Measurements from ENCODE around the gene ITGAE.
"Not testable (repeated sequence)": the region's sequence is repeated elsewhere in the genome, so short reads cannot be mapped to it uniquely, and the experiment has no call there.

Gene ITGAE

GRCh38 chr17:3796110-3796821, 4.7 kb downstream of the ITGAE start:
- DNase-seq (ENCODE audit: extremely low read depth in 1 of 2, low read depth in 1 of 2) = peak; percentile 71 to 84

- DNase-seq (ENCODE audit: extremely low read depth in 1 of 2, low read depth in 1 of 2) = no peak
Measured at GRCh38 chr17:3795390-3796102, 5.4 kb downstream of the ITGAE start.

- DNase-seq (ENCODE audit: extremely low read depth in 1 of 2, low read depth in 1 of 2) = peak; percentile 21 to 53
Measured at GRCh38 chr17:3794557-3795389, 6.2 kb downstream of the ITGAE start.

GRCh38 chr17:3794152-3794551, 6.8 kb downstream of the ITGAE start:
- DNase-seq (ENCODE audit: extremely low read depth in 1 of 2, low read depth in 1 of 2) = not testable (repeated sequence)

GRCh38 chr17:3793258-3793657, 7.7 kb downstream of the ITGAE start:
- DNase-seq (ENCODE audit: extremely low read depth in 1 of 2, low read depth in 1 of 2) = not testable (repeated sequence)

- no peak for DNase-seq (ENCODE audit: extremely low read depth in 1 of 2, low read depth in 1 of 2)
Measured at GRCh38 chr17:3792481-3792880, 8.5 kb downstream of the ITGAE start.

GRCh38 chr17:3788200-3788599, 12.8 kb downstream of the ITGAE start:
- no peak for DNase-seq (ENCODE audit: extremely low read depth in 1 of 2, low read depth in 1 of 2)

- not testable (repeated sequence) for DNase-seq (ENCODE audit: extremely low read depth in 1 of 2, low read depth in 1 of 2)
Measured at GRCh38 chr17:3785323-3785722, 15.7 kb downstream of the ITGAE start.

GRCh38 chr17:3782751-3783150, 18.2 kb downstream of the ITGAE start:
- DNase-seq (ENCODE audit: extremely low read depth in 1 of 2, low read depth in 1 of 2) = no peak

GRCh38 chr17:3780986-3781385, 20.0 kb downstream of the ITGAE start:
- no peak for DNase-seq (ENCODE audit: extremely low read depth in 1 of 2, low read depth in 1 of 2)

GRCh38 chr17:3777366-3778120, 23.4 kb downstream of the ITGAE start:
- DNase-seq (ENCODE audit: extremely low read depth in 1 of 2, low read depth in 1 of 2) = no peak

- no peak for DNase-seq (ENCODE audit: extremely low read depth in 1 of 2, low read depth in 1 of 2)
Measured at GRCh38 chr17:3773966-3774365, 27.0 kb downstream of the ITGAE start.

GRCh38 chr17:3773511-3773910, 27.5 kb downstream of the ITGAE start:
- no peak for DNase-seq (ENCODE audit: extremely low read depth in 1 of 2, low read depth in 1 of 2)

- DNase-seq (ENCODE audit: extremely low read depth in 1 of 2, low read depth in 1 of 2) = no peak
Measured at GRCh38 chr17:3772764-3773163, 28.2 kb downstream of the ITGAE start.

GRCh38 chr17:3771140-3771539, 29.8 kb downstream of the ITGAE start:
- no peak for DNase-seq (ENCODE audit: extremely low read depth in 1 of 2, low read depth in 1 of 2)

- DNase-seq (ENCODE audit: extremely low read depth in 1 of 2, low read depth in 1 of 2) = peak in 1 of 2 donors; percentile 27
Measured at GRCh38 chr17:3770466-3770865, 30.5 kb downstream of the ITGAE start.

GRCh38 chr17:3768769-3769168, 32.2 kb downstream of the ITGAE start:
- no peak for DNase-seq (ENCODE audit: extremely low read depth in 1 of 2, low read depth in 1 of 2)

- DNase-seq (ENCODE audit: extremely low read depth in 1 of 2, low read depth in 1 of 2) = no peak
Measured at GRCh38 chr17:3768341-3768740, 32.6 kb downstream of the ITGAE start.

- DNase-seq (ENCODE audit: extremely low read depth in 1 of 2, low read depth in 1 of 2) = no peak
Measured at GRCh38 chr17:3766779-3767178, 34.2 kb downstream of the ITGAE start.

GRCh38 chr17:3765981-3766380, 35.0 kb downstream of the ITGAE start:
- no peak for DNase-seq (ENCODE audit: extremely low read depth in 1 of 2, low read depth in 1 of 2)

- DNase-seq (ENCODE audit: extremely low read depth in 1 of 2, low read depth in 1 of 2) = no peak
Measured at GRCh38 chr17:3763777-3764170, 37.2 kb downstream of the ITGAE start.

All from activated CD8-positive, alpha-beta memory T cell treated with anti-CD3 and anti-CD28 coated beads for 1 hour (primary cell).